GM18519 (cell line): ENCODE results near the gene RC3H1.
"Not testable (repeated sequence)": the region's sequence is repeated elsewhere in the genome, so short reads cannot be mapped to it uniquely, and the experiment has no call there.

ENCODE experiments used
- ATAC-seq: cut with Tn5 transposase; IDR thresholded peaks from one replicate; pipeline ENCODE4 v1.9.1; 2021; ENCODE audit warnings: mild to moderate bottlenecking, moderate library complexity; ENCODE audit not compliant: unreplicated experiment, low FRiP score

The RC3H1 gene

DNA sequence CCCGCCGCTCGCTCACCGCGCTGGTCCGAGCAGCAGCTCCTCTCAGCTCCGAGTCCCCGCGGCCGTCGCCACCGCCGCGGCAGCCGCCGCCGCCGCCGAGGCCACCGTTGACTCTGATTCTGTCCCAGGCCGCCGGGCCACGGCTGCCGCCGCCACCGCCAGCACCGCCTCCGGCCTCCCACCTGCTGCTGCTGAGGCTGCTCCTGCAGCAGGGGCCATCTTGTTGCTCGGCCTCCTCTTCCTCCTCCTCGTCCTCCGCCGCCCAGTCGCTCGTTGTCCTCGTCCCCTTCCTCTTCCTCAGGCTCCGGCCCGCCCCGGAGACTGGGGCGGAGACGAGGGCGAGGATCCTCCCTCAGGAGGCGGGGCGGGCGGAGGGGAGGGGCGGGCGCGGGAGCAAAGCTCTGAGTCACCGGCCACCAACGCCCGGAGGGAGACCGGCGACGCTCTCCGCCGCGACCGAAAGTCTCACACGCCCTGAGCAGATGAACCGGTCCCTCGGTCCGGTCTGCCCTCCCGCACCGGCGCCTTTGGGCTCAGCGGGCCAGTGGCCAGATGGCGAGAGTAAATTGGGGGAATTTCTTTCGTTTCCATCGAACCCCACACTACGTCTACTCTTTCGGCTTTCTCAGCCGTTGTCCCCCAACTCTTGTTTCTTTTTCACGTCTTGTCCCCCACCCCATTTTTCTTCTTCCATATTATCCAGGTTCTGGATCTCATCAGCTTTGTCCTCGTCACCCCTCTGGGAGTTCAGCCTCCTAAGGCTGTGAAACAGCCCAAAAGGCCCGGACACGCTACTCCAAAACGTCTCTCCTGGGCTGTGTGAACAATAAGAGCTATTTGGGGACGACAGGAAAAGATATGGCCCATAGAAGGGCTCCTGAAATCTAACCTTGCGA, at the start of gene RC3H1:
RC3H1 (minus strand) TSS at position 278 of the 896 bp plus-strand sequence. CDS start 29,372 bp downstream, outside the sequence.
- peak; percentile 78 for ATAC-seq

DNA sequence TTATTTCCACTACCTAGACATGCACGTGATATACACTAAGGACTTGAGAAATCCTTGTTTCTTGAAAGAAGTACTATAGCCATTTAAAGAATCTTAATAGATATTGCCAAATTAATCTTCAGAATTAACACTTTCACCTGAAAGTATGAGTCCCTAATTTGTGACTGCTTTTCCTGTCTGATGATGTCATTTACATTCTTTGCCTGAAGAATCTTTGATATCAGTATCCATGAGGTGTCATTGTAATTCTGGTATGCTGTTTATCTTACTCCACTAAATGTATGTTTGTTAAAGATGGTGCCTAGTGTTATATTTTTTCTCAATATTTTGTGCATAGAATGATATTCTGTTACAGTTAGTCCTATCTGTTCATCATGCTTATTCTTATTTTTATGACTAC, 48.5 kb upstream of the RC3H1 start:
- no peak for ATAC-seq

DNA sequence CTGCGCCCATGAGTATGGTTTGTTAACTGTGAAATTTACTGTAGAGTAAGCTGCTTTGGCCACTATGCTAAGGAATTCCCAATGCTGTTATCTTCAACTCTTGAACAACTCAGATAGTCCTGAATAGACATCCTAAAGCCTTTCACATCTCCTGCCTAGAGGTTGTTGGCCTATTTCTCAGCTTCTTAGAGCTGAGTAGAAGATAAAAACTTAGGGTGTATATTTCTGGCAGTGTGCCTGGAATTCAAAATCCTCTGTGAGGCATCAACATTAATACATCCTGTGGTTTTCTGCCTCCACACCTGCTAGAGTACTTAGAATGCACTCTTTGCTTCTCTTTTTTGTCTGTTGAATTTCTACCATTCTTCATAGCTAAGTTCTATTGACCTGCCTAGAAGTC, 45.8 kb upstream of the RC3H1 start:
- ATAC-seq = no peak

DNA sequence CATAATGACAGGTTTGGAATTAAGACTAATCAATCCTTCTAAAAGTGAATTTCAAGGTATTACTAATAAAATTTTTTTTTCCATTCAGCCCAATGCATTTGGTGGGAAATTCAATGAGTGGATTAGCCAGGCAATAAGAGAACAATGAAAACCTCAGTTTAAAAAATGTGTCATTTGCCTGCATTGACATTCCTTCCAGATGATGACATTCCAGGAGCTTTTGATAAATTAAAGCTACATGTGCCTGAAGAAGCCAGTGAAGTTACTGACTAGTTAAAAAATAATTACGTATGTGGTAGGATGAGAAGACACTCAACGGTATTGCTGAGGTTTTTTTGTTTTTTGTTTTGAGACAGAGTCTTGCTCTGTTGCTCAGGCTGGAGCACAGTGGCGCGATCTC, 37.9 kb upstream of the RC3H1 start:
- ATAC-seq = no peak

DNA sequence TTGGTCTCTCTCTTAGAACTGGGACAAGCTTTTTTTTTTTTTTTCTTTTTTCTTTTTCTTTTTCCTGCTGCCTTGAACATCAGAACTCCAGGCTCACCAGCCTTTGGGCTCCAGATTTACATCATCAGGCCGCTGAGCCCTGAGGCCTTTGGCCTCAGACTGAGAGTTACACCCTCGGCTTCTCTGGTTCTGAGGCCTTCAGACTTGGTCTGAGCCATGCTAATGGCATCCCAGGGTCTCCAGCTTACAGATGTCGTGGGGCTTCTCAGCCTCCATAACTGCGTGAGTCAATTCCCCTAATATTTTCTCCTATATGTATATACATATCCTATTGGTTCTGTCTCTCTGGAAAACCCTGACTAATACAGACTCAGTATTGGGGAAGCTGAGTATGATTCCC, 36.5 kb upstream of the RC3H1 start:
- no peak for ATAC-seq

- ATAC-seq = not testable (repeated sequence)
Measured at GRCh38 chr1:174056609-174057008, 34.5 kb upstream of the RC3H1 start.

GRCh38 chr1:174055797-174056196, 33.6 kb upstream of the RC3H1 start:
- not testable (repeated sequence) for ATAC-seq

- ATAC-seq = no peak
Measured at GRCh38 chr1:174053826-174054225, 31.7 kb upstream of the RC3H1 start.

- ATAC-seq = no peak
Measured at GRCh38 chr1:174052621-174053020, 30.5 kb upstream of the RC3H1 start.

DNA sequence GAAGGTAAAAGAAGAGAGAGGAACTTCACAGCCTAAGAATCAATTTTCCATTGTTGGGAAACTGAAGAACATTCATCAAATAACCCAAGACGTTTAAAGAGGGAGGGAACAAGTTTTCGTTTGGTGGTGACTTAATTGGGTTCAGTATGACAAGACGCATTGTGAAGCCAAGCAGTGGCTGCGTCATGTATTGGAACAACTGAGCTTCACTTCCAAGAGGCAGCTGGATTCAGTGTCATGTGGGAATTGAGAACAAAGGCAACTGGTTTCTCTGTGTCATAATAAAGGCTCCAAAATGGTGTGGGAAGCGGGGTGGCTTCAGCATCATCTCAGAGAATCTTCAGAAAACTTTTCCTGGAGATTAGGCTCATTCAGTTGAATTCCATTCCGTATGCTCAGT, 29.8 kb upstream of the RC3H1 start:
- ATAC-seq = no peak

DNA sequence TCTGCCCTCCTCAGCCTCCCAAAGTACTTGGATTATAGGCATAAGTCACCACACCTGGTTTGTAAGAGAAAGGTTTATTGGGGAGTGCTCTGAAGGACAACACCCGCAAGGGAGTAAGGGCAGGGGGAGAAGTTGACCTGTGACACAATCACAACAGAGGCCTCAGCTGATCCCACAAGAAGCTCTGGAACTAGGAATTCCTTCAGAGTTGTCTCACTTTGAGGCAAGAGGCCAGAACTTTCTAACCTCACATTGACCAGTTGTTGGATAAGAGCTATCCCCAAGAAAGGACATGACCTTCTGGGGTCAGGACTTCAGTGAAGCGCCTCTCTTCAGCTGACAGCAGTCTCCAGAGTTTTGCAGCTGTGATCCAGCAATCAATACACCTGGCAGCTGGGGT, 27.4 kb upstream of the RC3H1 start:
- no peak for ATAC-seq

- no peak for ATAC-seq
Measured at GRCh38 chr1:174044418-174045222, 22.5 kb upstream of the RC3H1 start.

GRCh38 chr1:174042509-174042908, 20.4 kb upstream of the RC3H1 start:
- ATAC-seq = not testable (repeated sequence)

GRCh38 chr1:174041369-174041768, 19.2 kb upstream of the RC3H1 start:
- ATAC-seq = no peak

DNA sequence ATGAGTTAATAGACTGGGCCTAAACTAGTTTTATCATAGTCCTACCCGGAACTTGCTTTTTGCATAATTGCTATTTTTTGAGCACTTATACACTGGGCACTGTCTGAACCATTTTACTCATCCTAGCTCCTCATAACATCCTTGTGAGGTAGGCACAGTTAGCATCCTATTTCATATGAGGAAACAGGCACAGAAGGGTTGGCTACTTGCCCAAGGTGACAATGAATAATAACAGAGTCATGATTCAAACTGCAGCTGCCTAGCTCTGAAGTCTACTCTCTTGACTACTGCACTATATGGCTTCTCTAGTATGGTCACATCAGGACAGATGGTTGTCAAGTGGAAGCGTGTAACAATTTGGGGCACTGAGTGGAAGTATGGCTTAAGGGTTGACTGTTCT, 18.2 kb upstream of the RC3H1 start:
- no peak for ATAC-seq

DNA sequence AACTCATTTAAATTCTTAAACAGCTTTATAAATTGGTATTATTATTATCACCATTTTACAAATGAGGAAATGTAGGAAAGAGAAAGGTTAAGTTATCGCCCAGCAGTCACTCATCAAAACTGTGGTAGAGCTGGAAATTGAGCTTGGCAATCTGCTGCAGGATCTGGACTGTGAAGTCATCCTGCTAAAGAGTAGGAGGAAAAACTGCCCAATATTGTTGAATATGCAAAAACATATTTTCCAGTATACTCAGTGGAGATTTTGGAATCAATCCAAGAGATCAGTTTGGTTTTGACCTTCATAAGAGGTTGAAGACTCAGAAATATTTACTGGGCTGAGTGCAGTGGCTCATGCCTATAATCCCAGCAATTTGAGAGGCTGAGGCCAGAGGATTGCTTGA, 16.9 kb upstream of the RC3H1 start:
- ATAC-seq = no peak

DNA sequence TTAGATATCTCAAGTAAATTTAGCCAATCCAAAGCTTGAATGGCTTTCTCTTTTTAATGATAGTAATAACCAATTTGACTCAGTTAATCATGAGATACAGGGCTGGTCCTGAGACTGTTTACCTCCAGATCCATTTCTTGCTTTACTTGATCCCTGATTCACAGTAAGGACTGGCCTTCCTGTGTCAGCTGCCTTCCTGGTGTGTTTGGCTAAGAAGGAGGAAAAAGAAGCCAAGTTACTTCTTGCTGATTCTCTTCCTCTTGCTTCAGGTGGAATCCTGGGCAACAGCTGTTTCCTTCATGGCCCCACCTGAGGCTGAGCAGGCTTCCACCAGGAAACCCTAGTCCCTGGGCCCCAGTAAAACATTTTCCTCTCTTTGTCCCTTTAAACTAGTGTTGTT, 14.6 kb upstream of the RC3H1 start:
- no peak for ATAC-seq

- ATAC-seq = no peak
Measured at GRCh38 chr1:174036204-174036603, 14.0 kb upstream of the RC3H1 start.

DNA sequence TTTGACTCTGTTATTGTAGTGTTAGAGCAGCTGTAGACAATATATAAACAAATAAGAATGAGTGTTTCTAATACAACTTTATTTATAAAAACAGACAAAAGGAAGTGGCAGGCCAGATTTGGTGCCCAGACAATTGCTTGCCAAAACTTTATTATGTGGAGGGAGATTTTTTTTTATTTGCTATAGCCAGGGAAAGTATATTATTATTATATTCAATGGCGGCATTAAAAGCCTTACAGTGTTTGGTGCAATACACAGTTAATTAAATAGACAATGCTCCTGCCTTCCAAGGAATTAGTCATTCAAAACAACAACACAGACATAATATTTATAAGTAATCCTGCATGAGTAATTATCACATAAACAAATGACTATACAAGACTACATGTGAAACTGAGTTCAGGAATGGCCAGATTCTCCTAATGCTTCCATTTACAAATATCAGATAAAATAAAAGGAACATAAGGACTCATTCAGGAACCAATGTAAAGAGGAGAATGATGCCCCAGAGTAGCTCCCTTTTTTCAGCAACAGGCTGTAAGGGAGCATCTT, 10.6 kb upstream of the RC3H1 start:
- ATAC-seq = no peak

- ATAC-seq = no peak
Measured at GRCh38 chr1:174031099-174031498, 8.9 kb upstream of the RC3H1 start.

- ATAC-seq = no peak
Measured at GRCh38 chr1:174028495-174028894, 6.3 kb upstream of the RC3H1 start.
